ENCODE results near the gene DEPDC5.
A peak's percentile ranks its signal among the peaks of the same experiment; 100 is the strongest.

DEPDC5 gene

GRCh38 chr22:31874821-31875220 lies 121.0 kb downstream of the DEPDC5 start:
- no peaks in the 10 kb centered on the region for H3K27me3 Mint-ChIP-seq
- no peak for ATAC-seq
- no peaks in the 10 kb centered on the region for H3K9me3 Mint-ChIP-seq
- H3K4me1 Mint-ChIP-seq = peaks cover 13% of the 10 kb centered on the region
- peaks cover 57% of the 10 kb centered on the region for H3K36me3 Mint-ChIP-seq
- no peak overlapping the region for H3K4me3 Mint-ChIP-seq
- no peak overlapping the region for H3K27ac Mint-ChIP-seq

- peaks cover 51% of the 10 kb centered on the region for H3K36me3 Mint-ChIP-seq
These were observed 122.5 kb downstream of the DEPDC5 start for GRCh38 chr22:31876156-31876920.

GRCh38 chr22:31879585-31879984 lies 125.8 kb downstream of the DEPDC5 start:
- H3K27me3 Mint-ChIP-seq = no peaks in the 10 kb centered on the region
- no peak for ATAC-seq
- H3K9me3 Mint-ChIP-seq = no peaks in the 10 kb centered on the region
- H3K27ac Mint-ChIP-seq = no peak overlapping the region
- H3K4me3 Mint-ChIP-seq = no peak overlapping the region
- no peaks in the 10 kb centered on the region for H3K4me1 Mint-ChIP-seq
- H3K36me3 Mint-ChIP-seq = peaks cover 45% of the 10 kb centered on the region

More at GRCh38 chr22:31876156-31876920, 122.5 kb downstream of the DEPDC5 start:
- Mint-ChIP-seq H3K4me3 (no peak overlapping the region), H3K9me3 (no peaks in the 10 kb centered on the region), H3K4me1 (peaks cover 9% of the 10 kb centered on the region), H3K27me3 (no peaks in the 10 kb centered on the region), H3K27ac (no peak overlapping the region)
- ATAC-seq = no peak

- Mint-ChIP-seq H3K36me3 (peaks cover 47% of the 10 kb centered on the region), H3K27me3 (no peaks in the 10 kb centered on the region), H3K9me3 (no peaks in the 10 kb centered on the region), H3K4me3 (no peak overlapping the region), H3K27ac (no peak overlapping the region), H3K4me1 (no peaks in the 10 kb centered on the region)
- no peak for ATAC-seq
These were observed 127.4 kb downstream of the DEPDC5 start for GRCh38 chr22:31881200-31881599.

GRCh38 chr22:31881865-31882264 lies 128.0 kb downstream of the DEPDC5 start:
- no peak for ATAC-seq
- Mint-ChIP-seq H3K27me3 (no peaks in the 10 kb centered on the region), H3K27ac (no peak overlapping the region), H3K4me1 (no peaks in the 10 kb centered on the region), H3K9me3 (no peaks in the 10 kb centered on the region), H3K36me3 (peaks cover 53% of the 10 kb centered on the region), H3K4me3 (no peak overlapping the region)

- no peaks in the 10 kb centered on the region for H3K4me1 Mint-ChIP-seq
- H3K27me3 Mint-ChIP-seq = no peaks in the 10 kb centered on the region
- peaks cover 55% of the 10 kb centered on the region for H3K36me3 Mint-ChIP-seq
- H3K27ac Mint-ChIP-seq = no peak overlapping the region
- no peaks in the 10 kb centered on the region for H3K9me3 Mint-ChIP-seq
- ATAC-seq = no peak
- H3K4me3 Mint-ChIP-seq = no peak overlapping the region
These were observed 129.2 kb downstream of the DEPDC5 start for GRCh38 chr22:31882971-31883370.

GRCh38 chr22:31883989-31884388 lies 130.2 kb downstream of the DEPDC5 start:
- no peak for ATAC-seq
- Mint-ChIP-seq H3K27ac (no peak overlapping the region), H3K4me3 (no peak overlapping the region), H3K9me3 (no peaks in the 10 kb centered on the region), H3K27me3 (no peaks in the 10 kb centered on the region), H3K4me1 (no peaks in the 10 kb centered on the region), H3K36me3 (peaks cover 54% of the 10 kb centered on the region)

- H3K27ac Mint-ChIP-seq = peak overlapping the region; percentile 61
- H3K27me3 Mint-ChIP-seq = no peaks in the 10 kb centered on the region
- no peak for ATAC-seq
- peaks cover 33% of the 10 kb centered on the region for H3K36me3 Mint-ChIP-seq
- H3K4me3 Mint-ChIP-seq = no peak overlapping the region
- no peaks in the 10 kb centered on the region for H3K4me1 Mint-ChIP-seq
- H3K9me3 Mint-ChIP-seq = no peaks in the 10 kb centered on the region
These were observed 137.7 kb downstream of the DEPDC5 start for GRCh38 chr22:31891366-31892079.

- Mint-ChIP-seq H3K27ac (no peak overlapping the region), H3K27me3 (no peaks in the 10 kb centered on the region), H3K4me1 (no peaks in the 10 kb centered on the region), H3K4me3 (no peak overlapping the region), H3K9me3 (no peaks in the 10 kb centered on the region), H3K36me3 (peaks cover 28% of the 10 kb centered on the region)
- no peak for ATAC-seq
These were observed 138.2 kb downstream of the DEPDC5 start for GRCh38 chr22:31892080-31892433.

- Mint-ChIP-seq H3K27me3 (no peaks in the 10 kb centered on the region), H3K9me3 (no peaks in the 10 kb centered on the region), H3K4me1 (no peaks in the 10 kb centered on the region), H3K4me3 (no peak overlapping the region), H3K36me3 (peaks cover 40% of the 10 kb centered on the region), H3K27ac (no peak overlapping the region)
- ATAC-seq = no peak
These were observed 139.6 kb downstream of the DEPDC5 start for GRCh38 chr22:31893460-31893859.

- Mint-ChIP-seq H3K27ac (no peak overlapping the region), H3K27me3 (no peaks in the 10 kb centered on the region), H3K36me3 (peaks cover 36% of the 10 kb centered on the region), H3K9me3 (no peaks in the 10 kb centered on the region), H3K4me1 (no peaks in the 10 kb centered on the region), H3K4me3 (no peak overlapping the region)
- no peak for ATAC-seq
These were observed 141.7 kb downstream of the DEPDC5 start for GRCh38 chr22:31895411-31896123.

GRCh38 chr22:31896472-31896871 lies 142.7 kb downstream of the DEPDC5 start:
- Mint-ChIP-seq H3K4me3 (no peak overlapping the region), H3K4me1 (no peaks in the 10 kb centered on the region), H3K36me3 (peaks cover 31% of the 10 kb centered on the region), H3K27me3 (no peaks in the 10 kb centered on the region), H3K9me3 (no peaks in the 10 kb centered on the region), H3K27ac (no peak overlapping the region)
- no peak for ATAC-seq

GRCh38 chr22:31897842-31898805 lies 144.3 kb downstream of the DEPDC5 start:
- Mint-ChIP-seq H3K4me3 (no peak overlapping the region), H3K4me1 (no peaks in the 10 kb centered on the region), H3K27me3 (no peaks in the 10 kb centered on the region), H3K9me3 (no peaks in the 10 kb centered on the region), H3K36me3 (peaks cover 36% of the 10 kb centered on the region), H3K27ac (no peak overlapping the region)
- ATAC-seq = no peak

GRCh38 chr22:31898926-31899325 lies 145.1 kb downstream of the DEPDC5 start:
- H3K36me3 Mint-ChIP-seq = peaks cover 36% of the 10 kb centered on the region
- H3K9me3 Mint-ChIP-seq = no peaks in the 10 kb centered on the region
- no peak for ATAC-seq
- H3K27me3 Mint-ChIP-seq = no peaks in the 10 kb centered on the region
- no peak overlapping the region for H3K4me3 Mint-ChIP-seq
- no peaks in the 10 kb centered on the region for H3K4me1 Mint-ChIP-seq
- H3K27ac Mint-ChIP-seq = no peak overlapping the region

GRCh38 chr22:31899669-31900068 lies 145.8 kb downstream of the DEPDC5 start:
- no peak overlapping the region for H3K27ac Mint-ChIP-seq
- H3K9me3 Mint-ChIP-seq = no peaks in the 10 kb centered on the region
- H3K27me3 Mint-ChIP-seq = no peaks in the 10 kb centered on the region
- no peak for ATAC-seq
- peaks cover 44% of the 10 kb centered on the region for H3K36me3 Mint-ChIP-seq
- no peak overlapping the region for H3K4me3 Mint-ChIP-seq
- H3K4me1 Mint-ChIP-seq = no peaks in the 10 kb centered on the region
